Measurements from ENCODE around the gene CACNG4.

DNA sequence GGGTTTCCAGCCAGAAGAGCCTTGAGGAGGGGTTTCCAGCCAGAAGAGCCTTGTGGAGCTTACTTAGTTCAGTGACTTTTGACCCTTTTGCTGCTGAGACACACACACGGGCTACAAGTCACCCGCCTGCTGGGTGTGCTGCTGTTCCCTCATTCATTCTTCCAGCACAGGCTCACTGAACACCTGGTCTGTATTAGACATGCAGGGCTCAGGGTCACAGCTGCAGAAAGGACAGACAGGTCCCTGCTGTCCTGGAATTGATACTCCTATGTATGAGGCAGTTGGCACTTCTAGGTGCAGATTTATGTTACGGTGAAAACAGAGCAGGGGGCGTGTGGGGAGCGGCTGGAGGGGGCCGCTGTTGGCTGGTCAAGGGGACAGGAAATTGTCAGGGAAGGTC is 6.8 kb downstream of the CACNG4 start:
- TF ChIP-seq, protein P1, sequence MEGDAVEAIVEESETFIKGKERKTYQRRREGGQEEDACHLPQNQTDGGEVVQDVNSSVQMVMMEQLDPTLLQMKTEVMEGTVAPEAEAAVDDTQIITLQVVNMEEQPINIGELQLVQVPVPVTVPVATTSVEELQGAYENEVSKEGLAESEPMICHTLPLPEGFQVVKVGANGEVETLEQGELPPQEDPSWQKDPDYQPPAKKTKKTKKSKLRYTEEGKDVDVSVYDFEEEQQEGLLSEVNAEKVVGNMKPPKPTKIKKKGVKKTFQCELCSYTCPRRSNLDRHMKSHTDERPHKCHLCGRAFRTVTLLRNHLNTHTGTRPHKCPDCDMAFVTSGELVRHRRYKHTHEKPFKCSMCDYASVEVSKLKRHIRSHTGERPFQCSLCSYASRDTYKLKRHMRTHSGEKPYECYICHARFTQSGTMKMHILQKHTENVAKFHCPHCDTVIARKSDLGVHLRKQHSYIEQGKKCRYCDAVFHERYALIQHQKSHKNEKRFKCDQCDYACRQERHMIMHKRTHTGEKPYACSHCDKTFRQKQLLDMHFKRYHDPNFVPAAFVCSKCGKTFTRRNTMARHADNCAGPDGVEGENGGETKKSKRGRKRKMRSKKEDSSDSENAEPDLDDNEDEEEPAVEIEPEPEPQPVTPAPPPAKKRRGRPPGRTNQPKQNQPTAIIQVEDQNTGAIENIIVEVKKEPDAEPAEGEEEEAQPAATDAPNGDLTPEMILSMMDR (IDR thresholded peaks at IDR 0.05) = no peak
- TF ChIP-seq POLR2A (IDR thresholded peaks at IDR 0.05) (no peak), POLR2AphosphoS5 (IDR thresholded peaks at IDR 0.05; ENCODE audit: insufficient read depth in 1 of 2, low read depth in 1 of 2) (no peak)

Measured in vagina (tissue), 2 donors.